Measurements from ENCODE around the gene NR1D1. TPM values are rescaled to one million over a fixed set of nuclear protein-coding genes. Genes with fewer than 3 reads are reported as not detected.

NR1D1 gene
- polyA plus RNA-seq, 10 donors, result 2.0 to 7.7 (median 4.6) TPM

DNA sequence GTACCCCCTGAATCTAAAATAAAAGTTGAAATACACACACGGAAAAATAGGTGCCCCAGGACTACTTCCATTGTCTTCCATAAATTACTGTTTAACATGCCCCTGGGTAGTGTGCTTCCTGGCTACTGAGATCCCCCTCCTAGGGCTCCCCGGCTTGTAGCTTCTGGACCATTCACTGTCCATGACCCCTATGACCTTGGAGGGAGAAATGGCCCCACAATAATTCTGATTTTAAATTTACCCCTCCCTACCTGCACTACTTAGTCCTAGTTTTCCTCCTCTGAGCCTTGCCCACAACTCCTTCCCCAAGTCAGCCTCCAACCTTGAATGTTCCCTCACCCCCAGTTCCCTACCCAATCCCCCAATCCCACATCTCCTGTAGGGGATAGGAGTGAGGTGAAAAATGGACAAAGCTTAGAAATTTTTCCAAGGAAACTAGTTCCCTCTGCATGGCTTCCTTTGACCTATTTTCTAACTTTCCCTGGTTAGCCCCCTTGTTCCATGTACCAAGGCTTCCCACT lies 11.9 kb upstream of the NR1D1 start:
- no peak for DNase-seq

DNA sequence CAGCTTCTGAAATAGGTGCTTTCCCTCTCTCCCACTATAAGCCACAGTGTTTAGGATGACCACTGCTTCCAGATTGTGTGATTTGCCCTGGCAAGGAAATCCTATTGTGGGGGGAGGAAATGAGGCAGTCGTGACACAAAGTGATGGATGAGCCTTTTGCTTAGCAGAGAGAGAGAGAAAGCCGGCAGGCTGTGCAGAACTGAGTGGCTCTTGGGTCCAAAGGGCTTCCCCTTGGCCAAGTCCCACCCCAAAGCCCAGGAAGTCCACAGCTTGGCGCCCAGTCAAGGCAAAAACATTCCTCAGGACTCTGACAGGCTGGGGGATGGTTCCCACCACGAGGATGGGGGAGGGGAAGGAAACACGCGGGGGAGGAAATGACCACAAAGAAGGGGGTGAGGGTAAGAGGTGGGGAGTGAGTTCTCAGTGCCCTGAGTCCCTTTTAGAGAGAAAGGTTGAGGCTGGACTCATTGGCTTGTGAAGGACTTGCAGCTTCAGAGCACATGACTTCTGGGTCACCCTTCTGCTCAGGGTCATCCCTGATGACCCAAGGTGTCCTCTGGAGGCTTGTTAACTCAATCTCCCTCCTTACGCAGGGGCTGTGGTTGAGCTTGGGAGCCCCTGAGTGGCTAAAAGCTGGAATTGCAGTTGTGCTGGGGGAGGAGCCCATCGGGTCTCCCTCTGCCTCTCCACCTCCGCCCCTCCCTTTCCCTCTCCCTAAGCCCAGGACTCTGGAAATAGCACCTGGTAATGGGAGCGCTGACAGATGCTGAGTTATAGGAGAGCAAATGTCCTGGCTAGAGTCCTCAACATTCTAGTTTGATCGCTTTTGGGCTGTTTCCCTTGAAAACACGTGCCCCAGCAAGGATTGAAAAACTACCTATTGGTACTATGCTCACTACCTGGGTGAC lies 11.1 kb upstream of the NR1D1 start:
- DNase-seq, result peak; percentile 95 to 98 (median 96)

DNA sequence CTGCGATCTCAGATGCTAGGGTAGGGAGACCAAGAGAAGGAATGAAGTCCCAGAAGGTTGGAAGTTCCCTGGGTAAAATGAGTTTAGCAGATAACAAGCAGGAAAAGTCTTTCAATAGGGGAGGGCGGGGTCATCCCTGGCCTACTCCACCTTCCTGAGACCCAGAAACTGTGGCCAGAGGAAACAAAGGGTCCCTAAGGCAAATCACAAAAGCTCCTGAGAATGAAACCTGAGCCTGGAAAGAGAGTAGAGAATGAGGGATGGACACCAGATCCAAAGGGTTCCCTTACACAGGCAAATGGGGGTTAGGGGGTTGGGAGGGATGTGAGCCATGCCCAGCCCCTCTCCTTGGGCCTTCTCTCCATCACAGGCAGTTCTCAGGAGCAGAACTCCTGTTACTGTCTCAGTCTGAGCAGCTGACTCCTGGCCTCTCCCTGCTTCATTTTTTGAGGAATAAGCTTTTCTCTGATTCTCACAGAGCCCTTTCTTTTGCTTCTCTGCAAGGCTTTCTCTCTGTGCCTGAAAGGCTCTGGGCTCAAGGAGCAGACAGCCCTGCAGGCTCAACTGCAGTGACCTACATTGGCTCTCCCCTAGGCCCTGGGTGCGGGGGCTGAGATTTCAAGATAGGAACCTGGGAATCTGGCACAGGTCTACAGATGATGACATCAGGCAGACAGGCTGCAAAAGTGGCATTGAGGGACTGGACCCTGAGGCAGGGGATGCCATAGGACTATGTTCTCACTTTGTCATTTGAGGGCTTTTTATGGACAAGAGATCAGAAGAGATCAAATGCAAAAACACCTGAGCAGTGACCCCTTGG lies 9.8 kb upstream of the NR1D1 start:
- DNase-seq, result peak in 1 of 3 donors; percentile 58

DNA sequence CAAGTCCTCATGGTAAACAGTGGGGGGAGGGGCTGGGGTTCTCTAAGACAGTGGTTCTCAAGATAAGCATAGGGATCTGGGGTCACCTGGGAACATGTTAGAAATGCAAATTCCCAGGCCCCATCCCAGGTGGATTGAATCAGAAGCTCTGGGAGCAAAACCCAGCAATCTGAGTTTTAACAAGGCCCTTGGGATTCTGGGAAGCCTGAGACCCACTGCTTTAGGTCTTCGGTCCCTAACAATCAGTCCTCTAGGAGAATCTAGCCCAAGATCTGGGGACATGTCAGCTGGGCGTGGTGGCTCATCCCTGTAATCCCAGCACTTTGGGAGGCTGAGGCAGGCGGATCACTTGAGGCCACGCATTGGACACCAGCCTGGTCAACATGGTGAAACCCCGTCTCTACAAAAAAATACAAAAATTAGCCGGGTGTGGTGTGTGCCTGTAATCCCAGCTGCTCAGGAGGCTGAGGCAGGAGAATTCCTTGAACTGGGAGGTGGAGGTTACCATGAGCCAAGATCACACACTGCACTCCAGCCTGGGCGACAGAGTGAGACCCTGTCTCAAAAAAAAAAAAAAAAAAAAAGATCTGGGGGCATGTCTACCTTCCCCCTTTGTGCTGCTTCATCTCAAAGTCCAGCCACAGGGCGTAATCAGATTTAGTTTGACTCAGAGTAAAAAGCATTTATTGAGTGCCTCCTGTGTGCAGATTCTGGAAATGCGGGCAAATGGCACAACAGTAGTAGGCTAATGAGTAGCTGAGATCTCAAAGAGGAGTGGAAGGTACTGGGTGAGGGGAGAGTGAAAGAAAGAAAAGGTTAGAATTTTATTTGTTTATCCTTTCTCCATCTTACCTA lies 8.8 kb upstream of the NR1D1 start:
- DNase-seq, result peak in 1 of 3 donors; percentile 26

DNA sequence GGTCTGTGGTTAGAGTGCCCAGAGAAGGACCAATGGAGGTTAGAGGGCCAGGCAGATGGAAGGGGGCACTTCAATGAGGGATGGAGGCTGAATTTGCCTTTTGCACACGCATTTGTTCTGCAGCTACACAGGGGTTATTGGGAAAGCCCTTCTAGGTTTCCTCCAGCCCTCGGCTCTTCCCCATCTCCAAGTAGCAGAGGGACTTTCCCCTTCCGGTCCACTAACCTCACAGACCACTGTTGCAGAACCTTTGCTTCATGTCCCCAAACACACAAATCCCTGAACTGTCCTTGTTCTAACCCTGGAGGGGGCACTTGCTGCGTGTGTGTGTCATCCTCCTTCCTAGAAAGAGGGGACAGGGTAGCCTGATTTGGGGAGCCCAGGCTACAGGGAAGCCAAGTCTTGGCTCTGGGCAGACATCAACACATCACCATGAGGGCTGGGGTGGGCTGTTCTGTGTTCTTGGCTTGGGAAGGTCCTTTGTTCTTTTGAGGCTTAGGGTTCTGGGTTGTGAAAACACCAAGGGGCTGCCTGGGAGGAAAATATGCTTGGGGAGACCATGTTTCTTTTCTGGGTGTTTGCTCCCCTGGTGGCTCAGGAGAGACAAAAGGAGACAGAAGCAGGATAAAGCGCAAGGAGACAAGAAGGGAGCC lies 7.3 kb upstream of the NR1D1 start:
- peak in 2 of 3 donors; percentile 45 to 79 for DNase-seq

DNA sequence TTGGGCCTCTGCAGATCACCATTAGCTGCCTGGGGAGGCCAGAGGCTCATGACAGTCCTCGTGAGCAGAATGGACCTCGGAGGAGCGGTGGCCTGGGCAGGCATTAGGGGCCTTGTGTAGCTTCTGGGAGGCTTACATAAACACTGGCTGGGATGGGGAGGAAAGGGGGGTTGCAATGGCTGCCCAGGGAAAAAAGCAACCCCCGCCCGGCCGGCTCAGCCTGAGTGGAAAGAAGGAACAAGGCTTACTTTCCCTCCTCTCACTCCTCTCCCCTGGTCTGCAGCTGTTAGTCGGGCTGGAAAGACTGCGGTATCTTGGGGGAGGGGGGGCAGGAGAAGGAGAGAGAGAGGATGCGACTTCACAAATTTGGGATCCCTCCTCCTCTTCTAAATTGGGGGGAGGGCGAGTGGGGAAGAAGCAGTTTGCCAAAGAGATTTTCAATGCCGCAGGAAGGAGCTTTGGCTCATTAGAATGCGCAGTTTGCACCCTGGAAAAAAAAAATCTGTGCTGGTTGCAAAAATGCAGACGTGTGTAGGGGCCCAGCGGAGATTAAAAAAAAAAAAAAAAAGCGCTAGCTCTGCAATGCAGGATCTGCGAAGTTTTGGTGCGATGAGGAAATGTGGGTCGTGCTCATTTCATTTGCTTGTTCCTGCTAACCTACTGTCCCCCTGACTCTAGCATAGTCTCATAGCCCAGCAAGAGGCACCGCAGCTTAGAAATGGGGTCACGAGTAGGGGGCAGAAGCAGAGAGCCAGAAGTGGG lies 6.6 kb upstream of the NR1D1 start:
- DNase-seq, result peak in 2 of 3 donors; percentile 82 to 93

DNA sequence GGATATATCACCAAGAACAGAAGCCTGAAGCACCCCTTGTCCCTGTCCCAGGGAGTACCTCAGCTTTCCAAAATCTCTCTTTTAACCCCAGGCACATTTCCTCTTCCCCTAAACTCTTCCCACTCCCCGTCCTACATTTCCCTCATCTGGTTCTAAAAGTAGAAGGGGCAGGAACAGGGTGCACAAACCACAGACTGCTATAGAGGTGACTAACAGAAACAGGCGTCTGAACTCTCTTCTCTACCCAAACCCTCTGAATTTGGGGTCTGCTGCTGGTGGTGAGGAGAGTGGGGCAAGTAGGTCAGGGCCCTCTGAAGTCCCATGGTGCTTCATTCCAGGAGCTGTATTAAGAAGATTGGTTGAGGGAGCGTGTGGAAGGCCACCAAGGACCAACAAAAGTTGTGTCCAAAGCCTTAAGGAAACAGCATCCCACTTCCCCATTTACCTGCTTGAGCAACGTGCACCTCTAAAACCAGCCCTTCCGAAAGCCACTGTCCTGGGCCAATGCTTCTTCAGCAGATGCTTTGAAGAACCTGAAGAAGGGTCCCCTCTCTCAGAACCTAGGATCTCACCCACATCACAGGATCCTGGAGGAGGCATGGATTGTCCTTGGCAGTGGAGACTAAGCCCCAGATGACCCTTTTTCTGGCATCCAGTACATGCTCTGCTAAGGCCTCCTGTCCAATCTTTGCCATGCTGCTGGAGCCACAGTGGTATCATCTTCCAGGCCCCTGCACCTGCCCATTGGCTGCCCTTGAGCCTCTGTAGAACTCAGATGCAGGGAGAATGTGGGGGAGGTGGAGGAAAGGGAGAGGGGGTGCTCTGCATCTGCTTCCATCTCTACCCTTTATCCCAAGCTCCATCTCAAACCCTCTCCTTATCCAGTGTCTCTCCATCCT lies 5.7 kb upstream of the NR1D1 start:
- DNase-seq, result peak in 1 of 3 donors; percentile 4

DNA sequence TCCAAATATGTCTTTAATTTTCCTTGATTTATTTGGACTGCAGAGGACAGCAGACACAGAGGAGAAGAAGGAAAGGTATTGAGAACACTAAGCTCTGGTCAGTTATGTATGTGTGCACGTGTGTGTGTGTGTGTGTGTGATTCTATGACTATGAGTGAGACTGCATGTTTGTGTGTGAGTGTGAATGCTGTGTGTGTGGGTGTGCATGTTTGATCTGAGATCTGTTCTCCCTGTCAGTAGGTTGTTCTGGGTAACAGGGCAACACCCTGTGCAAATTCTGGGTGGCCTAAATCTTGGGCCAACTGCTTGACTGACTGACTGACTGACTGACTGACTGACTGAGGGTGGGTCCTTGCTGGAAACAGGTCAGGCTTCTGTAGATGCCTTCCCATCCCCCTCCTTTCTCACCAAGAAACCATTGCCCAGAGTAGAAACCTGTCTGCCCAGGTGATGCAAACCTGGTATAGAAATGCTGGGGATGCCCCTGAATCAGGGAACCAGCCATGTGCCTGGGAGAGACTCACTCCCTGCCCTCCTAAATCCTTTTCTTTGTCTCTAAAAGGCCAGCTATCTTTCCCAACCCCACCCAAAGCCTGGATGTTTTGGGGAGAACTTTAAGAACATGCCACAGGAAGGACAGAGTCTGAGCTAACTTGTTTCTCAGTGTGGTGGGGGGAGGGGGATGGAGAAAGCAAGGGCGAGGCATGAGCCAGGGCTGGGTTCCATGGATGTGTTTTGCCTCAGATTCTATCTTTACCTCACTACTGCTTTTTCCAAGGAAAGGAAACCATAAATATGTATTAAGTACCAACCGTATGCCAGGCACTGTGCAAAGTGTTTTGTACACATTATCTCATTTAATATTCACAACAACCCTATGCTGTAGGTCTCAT lies 4.5 kb upstream of the NR1D1 start:
- DNase-seq, result peak in 1 of 3 donors; percentile 32

DNA sequence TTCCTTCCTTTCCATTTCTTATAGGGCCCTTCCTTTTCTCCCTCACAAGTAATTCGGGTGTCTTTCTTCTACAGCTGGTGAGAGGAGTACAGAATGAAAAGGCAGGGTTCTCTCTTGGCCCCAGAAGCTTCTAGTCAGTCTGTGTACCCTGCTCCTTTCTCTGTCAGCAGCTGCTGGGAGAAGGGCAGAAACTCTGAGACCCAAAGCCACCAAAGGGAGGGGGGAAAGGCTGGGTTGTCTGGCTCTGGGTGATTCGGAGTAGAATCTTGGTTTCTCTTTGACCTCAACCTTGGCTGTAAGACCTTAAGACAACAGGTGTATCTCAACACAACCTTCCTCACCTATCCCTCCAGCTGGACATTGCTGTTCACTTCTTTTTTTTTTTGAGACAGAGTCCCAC lies 3.3 kb upstream of the NR1D1 start:
- no peak for DNase-seq

DNA sequence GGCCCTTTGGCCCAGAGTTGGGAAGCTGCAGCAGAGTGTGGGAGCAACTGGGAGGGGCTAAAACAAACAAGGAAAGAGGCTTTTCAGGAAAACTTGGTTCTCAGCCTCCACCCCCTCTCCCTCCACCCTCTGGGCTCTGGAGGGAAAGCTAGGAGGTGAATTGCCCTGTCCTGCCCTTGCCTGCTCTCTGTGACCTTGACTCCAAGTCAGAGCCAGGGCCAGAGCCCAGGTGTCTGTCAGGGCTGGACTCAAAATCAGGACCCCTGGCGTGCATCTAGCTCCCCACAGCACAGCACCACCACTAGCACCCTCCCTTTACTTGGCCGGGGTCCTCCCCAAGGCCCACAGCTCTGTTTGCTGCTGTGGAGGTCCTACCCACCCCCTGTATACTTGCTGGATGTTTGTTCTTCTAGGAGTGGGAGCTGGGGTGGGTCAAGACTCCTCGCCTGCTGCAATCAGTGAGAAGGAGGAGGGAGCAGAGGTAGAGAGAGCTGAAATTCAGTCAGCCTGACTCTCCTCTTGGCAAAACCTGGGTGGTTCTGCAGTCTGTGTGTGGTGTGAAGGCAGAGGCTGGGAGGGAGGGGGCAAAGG lies 2.8 kb upstream of the NR1D1 start:
- peak in 1 of 3 donors; percentile 62 for DNase-seq

DNA sequence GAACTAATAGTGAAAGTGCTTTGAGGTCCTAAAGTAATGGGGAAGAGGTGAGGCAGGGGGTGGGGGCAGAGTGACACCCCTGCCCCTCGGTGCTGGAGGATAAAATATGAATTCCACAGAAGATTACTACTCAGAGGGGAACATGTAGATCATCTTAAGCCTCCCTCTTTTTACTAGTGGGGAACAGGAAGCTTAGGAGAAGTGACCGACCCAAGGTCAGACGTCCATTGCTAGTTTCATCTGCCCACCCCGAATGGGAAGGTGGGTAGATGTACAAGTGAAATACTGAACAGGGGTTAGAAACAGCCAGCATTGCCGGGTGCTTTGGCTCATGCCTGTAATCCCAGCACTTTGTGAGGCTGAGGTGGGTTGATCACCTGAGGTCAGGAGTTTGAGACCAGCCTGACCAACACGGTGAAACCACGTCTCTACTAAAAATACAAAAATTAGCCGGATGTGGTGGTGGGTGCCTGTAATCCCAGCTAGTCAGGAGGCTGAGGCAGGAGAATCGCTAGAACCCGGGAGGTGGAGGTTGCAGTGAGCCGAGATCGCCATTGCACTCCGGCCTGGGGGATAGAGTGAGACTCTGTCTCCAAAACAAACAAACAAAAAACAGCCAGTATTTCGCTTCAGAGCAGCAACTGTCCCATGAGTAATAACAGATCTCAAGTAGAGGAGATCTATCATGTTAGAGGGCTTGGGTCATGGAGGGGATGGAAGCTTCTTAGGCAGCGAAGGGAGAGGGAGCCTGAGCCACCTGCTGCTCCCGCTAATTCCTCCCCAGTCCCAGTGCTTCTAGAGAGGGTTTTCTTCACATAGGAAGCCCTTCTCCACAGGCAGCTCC lies 1.2 kb upstream of the NR1D1 start:
- no peak for DNase-seq

DNA sequence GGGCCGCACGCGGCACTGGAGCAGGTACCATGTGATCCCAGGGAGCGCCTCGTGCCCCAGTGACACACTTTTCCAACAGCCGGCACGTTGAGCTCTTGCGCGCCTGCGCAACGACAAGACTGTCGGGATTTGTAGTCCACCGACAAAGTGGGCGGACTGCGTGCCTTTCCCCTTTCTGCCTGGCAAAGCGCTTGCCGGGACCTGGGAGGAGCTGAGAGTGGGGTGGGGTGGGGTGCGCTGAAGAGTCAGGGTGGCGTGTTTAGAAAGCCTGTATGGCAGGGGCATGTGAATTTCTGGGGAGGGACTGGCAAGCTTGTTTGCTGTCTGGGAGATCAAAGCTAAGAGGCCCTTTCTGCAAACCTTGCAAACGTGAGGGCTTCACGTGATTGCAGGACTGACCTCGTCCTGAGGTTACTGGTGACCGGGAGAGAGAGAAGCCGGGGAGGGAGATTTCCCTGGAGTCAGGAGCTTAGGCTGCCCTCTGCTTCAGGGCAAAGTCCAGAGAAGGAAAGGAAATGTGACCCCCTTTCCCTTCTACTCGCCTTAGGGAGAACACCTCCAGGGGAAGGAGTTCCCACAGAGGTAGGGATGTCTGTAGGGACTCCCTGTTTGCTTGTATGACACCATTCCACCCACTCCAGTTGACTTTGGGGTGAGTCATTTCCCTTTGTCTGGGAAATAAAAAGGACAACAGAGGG lies 429 bp upstream of the NR1D1 start:
- peak; percentile 94 to 97 (median 96) for DNase-seq

DNA sequence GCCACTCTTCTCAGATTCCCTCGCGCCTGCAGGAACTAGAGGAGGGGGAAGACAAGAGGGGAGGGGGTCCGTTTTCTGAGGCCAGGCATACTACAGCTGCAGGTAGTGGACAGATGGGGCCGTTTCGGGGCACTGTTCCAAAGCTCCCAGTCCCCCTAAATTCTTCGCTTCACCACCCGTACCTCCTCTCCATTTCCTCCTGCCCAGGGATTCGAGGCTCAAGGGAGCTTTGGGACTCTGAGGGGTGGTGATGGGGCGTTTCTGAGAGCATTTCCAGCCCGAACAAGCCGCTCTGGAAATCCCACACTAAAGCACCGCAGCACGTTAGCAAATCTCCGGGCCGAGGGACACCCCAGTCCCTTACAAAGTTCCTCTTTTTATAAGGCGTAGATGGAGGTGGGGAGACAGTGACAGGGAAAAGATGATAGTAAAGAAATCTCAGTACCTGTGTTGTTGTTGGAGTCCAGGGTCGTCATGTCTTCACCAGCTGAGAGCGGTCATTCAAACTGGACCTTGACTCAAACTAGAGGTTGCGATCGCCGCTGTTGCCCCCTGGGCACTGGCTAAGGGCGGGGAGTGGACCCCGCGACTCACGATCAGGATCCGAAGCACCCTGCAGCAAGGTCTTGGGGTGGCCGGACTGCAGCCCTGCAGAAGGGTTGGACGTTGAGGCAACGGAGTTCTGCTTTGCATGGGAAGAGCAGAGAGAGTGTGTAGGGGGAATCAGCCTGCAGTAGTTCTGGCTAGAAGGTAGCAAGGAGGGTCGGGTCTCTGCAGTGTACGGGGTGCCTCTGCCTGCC lies 570 bp downstream of the NR1D1 start:
- DNase-seq, result peak in 1 of 3 donors; percentile 51

DNA sequence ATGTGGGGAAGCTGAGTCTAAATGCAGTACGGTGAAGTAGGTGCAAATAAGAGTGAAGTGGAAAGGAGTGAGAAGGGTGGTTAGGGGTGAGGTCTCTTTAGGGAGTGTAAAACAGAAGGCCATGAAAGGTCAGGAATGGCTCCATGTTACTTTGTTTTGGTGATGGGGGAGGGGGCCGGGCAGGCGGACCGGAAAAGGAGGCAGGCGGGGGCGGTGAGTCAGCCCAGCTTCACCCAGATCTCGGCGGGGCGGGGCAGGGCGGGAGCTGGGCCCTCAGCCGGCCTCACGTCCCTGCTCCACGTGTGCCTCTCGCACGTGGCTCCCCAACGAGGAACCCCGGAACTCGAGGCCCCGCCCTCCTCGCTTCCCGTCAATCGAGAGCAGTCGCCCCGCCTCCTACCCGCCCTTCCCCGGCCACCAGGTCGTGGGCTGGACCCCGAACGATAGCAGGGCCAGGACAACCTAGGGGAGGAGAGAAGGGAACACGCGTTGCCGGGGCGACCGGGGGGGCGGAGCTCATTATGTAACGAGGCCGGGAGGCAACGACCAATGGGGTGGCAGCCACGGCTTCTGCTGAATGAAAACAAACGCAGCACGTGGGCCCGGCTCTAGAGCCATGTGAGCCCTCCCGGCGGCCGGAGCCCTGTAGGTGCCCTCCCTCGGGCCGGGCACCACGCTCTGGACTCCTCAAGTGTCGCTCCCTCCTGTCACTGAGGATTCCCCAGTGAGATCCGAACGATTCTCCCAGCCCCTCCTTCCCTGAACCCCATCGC lies 1.4 kb downstream of the NR1D1 start:
- peak; percentile 94 to 98 (median 96) for DNase-seq
